Central memory CD8-positive, alpha-beta T cell (primary cell): ENCODE results near the gene TNFAIP6.

Source experiments
- ATAC-seq: fragments of 150-1000 bp; cut with Tn5 transposase; replicated peaks from 2 replicates; pipeline ENCODE4 v1.10.0; 2022; ENCODE audit warnings: mild to moderate bottlenecking, moderate FRiP score, moderate number of reproducible peaks; ENCODE audit not compliant: poor library complexity, severe bottlenecking; ENCODE audit errors: extremely low read depth
- DNase-seq, 2 donors: peaks; one replicate each; pipeline ENCODE4 v3.0.0; 2021; ENCODE audit warnings: low spot score in 2 of 2
- H3K27ac Mint-ChIP-seq: one replicate; pipeline ENCODE4 v1.8.0; 2022; ENCODE audit warnings: low read depth, mild to moderate bottlenecking, moderate library complexity, mixed read lengths
- H3K27me3 Mint-ChIP-seq: one replicate; pipeline ENCODE4 v1.8.0; 2022; ENCODE audit warnings: mixed read lengths
- H3K36me3 Mint-ChIP-seq: one replicate; pipeline ENCODE4 v1.8.0; 2022; ENCODE audit warnings: mild to moderate bottlenecking, moderate library complexity, mixed read lengths; ENCODE audit not compliant: insufficient read depth
- H3K4me1 Mint-ChIP-seq: one replicate; pipeline ENCODE4 v1.8.0; 2022; ENCODE audit warnings: mixed read lengths
- H3K4me3 Mint-ChIP-seq: one replicate; pipeline ENCODE4 v1.8.0; 2022; ENCODE audit warnings: mild to moderate bottlenecking, moderate library complexity, mixed read lengths
- H3K9me3 Mint-ChIP-seq: one replicate; pipeline ENCODE4 v1.8.0; 2022; ENCODE audit warnings: mixed read lengths

The TNFAIP6 gene

GRCh38 chr2:151374436-151374835, 17.0 kb downstream of the TNFAIP6 start:
- no peak overlapping the region for H3K4me3 Mint-ChIP-seq
- no peaks in the 10 kb centered on the region for H3K27me3 Mint-ChIP-seq
- H3K36me3 Mint-ChIP-seq = no peaks in the 10 kb centered on the region
- no peak for DNase-seq
- H3K27ac Mint-ChIP-seq = no peak overlapping the region
- no peak for ATAC-seq
- H3K9me3 Mint-ChIP-seq = no peaks in the 10 kb centered on the region
- no peaks in the 10 kb centered on the region for H3K4me1 Mint-ChIP-seq

- no peaks in the 10 kb centered on the region for H3K4me1 Mint-ChIP-seq
- no peak overlapping the region for H3K27ac Mint-ChIP-seq
- no peaks in the 10 kb centered on the region for H3K27me3 Mint-ChIP-seq
- no peaks in the 10 kb centered on the region for H3K9me3 Mint-ChIP-seq
- no peak for DNase-seq
- no peaks in the 10 kb centered on the region for H3K36me3 Mint-ChIP-seq
- ATAC-seq = no peak
- H3K4me3 Mint-ChIP-seq = no peak overlapping the region
Observed at GRCh38 chr2:151379169-151379568, 21.8 kb downstream of the TNFAIP6 start.

GRCh38 chr2:151380580-151381235, 23.3 kb downstream of the TNFAIP6 start:
- DNase-seq (no peak), ATAC-seq (no peak)
- H3K4me3 Mint-ChIP-seq = no peak overlapping the region
- H3K27me3 Mint-ChIP-seq = no peaks in the 10 kb centered on the region
- H3K27ac Mint-ChIP-seq = no peak overlapping the region
- H3K4me1 Mint-ChIP-seq = no peaks in the 10 kb centered on the region
- no peaks in the 10 kb centered on the region for H3K36me3 Mint-ChIP-seq
- no peaks in the 10 kb centered on the region for H3K9me3 Mint-ChIP-seq

DNA sequence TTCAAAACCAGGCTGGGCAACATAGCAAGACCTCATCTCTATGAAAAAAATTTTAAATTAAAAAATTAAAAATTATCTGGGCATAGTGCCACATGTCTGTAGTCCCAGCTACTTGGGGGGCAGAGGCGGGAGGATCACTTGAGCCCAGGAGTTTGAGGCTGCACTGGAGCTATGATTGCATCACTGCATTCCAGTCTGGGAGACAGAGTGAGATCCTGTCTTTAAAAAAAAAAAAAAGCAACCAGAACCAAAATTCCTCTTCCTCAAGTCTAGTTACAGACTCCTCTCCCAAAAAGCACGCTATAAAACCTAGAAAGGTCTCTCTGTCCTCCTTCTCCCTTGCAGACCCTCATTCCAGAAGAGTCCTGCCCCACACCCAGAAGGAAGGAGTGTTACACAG, 23.9 kb downstream of the TNFAIP6 start:
- Mint-ChIP-seq H3K4me3 (no peak overlapping the region), H3K4me1 (no peaks in the 10 kb centered on the region), H3K27ac (no peak overlapping the region), H3K36me3 (no peaks in the 10 kb centered on the region), H3K27me3 (no peaks in the 10 kb centered on the region), H3K9me3 (no peaks in the 10 kb centered on the region)
- ATAC-seq (no peak), DNase-seq (no peak)

DNA sequence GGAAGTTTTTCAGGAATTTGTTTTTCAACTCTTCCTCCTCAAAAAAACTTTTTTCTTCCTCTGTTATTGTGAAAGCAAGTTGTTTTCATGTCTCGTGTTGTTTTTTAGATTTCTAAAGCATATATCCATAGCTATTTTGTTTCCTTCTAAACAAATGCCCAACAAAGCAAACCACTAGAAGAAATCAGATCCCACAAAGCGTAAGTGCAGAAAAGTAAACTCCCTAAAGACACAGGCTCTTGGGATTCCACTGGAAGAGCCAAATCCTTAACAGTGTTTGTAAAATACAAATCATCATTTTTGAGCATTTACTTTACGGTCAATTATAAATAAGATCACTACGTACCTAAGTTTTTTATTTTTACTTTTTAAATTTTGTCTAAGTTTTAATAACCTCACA, 30.6 kb downstream of the TNFAIP6 start:
- Mint-ChIP-seq H3K4me1 (no peaks in the 10 kb centered on the region), H3K36me3 (no peaks in the 10 kb centered on the region), H3K4me3 (no peak overlapping the region), H3K27me3 (peaks cover 27% of the 10 kb centered on the region), H3K27ac (no peak overlapping the region), H3K9me3 (no peaks in the 10 kb centered on the region)
- ATAC-seq (no peak), DNase-seq (no peak)

GRCh38 chr2:151391436-151391835, 34.0 kb downstream of the TNFAIP6 start:
- Mint-ChIP-seq H3K27ac (no peak overlapping the region), H3K4me1 (no peaks in the 10 kb centered on the region), H3K9me3 (no peaks in the 10 kb centered on the region), H3K27me3 (peaks cover 27% of the 10 kb centered on the region), H3K4me3 (no peak overlapping the region), H3K36me3 (no peaks in the 10 kb centered on the region)
- ATAC-seq (no peak), DNase-seq (no peak)

- DNase-seq = no peak
- Mint-ChIP-seq H3K36me3 (no peaks in the 10 kb centered on the region), H3K27ac (no peak overlapping the region), H3K27me3 (peaks cover 27% of the 10 kb centered on the region), H3K4me1 (no peaks in the 10 kb centered on the region), H3K9me3 (no peaks in the 10 kb centered on the region), H3K4me3 (no peak overlapping the region)
- no peak for ATAC-seq
Observed at GRCh38 chr2:151394509-151394908, 37.1 kb downstream of the TNFAIP6 start.

- ATAC-seq = no peak
- Mint-ChIP-seq H3K9me3 (no peaks in the 10 kb centered on the region), H3K4me1 (no peaks in the 10 kb centered on the region), H3K27ac (no peak overlapping the region), H3K4me3 (no peak overlapping the region), H3K27me3 (peaks cover 21% of the 10 kb centered on the region), H3K36me3 (no peaks in the 10 kb centered on the region)
- no peak for DNase-seq
Observed at GRCh38 chr2:151395509-151396374, 38.4 kb downstream of the TNFAIP6 start.

GRCh38 chr2:151399981-151400380, 42.6 kb downstream of the TNFAIP6 start:
- Mint-ChIP-seq H3K4me3 (no peak overlapping the region), H3K9me3 (no peaks in the 10 kb centered on the region), H3K27me3 (no peaks in the 10 kb centered on the region), H3K36me3 (no peaks in the 10 kb centered on the region), H3K4me1 (no peaks in the 10 kb centered on the region), H3K27ac (no peak overlapping the region)
- ATAC-seq (no peak), DNase-seq (no peak)

DNA sequence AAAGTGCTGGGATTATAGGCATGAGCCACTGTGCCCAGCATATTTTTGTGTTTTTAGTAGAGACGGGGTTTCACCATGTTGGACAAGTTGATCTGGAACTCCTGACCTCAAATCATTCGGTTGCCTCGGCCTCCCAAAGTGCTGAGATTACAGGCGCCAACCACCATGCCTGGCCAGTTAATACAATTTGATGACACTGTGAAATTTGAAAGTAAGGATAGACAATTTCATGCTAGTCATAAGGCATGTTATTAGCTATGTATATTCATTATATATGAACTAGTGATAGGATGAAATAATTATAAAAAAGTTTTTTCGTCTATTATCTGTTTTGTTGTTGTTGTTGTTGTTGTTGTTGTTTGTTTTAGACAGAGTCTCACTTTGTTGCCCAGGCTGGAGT, 43.8 kb downstream of the TNFAIP6 start:
- H3K4me3 Mint-ChIP-seq = no peak overlapping the region
- no peaks in the 10 kb centered on the region for H3K4me1 Mint-ChIP-seq
- no peaks in the 10 kb centered on the region for H3K9me3 Mint-ChIP-seq
- DNase-seq (no peak), ATAC-seq (no peak)
- peaks cover 5% of the 10 kb centered on the region for H3K27me3 Mint-ChIP-seq
- no peak overlapping the region for H3K27ac Mint-ChIP-seq
- no peaks in the 10 kb centered on the region for H3K36me3 Mint-ChIP-seq

DNA sequence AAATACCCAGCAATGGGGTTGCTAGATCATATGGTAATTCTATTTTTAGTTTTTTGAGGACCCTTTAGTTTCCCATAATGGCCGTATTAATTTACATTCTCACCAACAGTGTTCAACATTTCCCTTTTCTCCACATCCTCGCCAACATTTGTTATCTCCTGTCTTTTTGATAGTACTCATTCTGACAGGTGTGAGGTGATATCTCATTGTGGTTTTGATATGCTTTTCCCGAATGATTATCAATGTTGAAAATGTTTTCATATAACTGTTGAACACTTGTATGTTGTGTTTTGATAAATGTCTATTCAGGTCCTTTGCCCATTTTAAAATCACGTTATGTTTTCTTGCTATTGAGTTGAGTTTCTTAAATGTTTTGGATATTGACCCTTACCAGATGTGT, 46.5 kb downstream of the TNFAIP6 start:
- no peaks in the 10 kb centered on the region for H3K9me3 Mint-ChIP-seq
- no peak overlapping the region for H3K27ac Mint-ChIP-seq
- peaks cover 11% of the 10 kb centered on the region for H3K27me3 Mint-ChIP-seq
- H3K4me1 Mint-ChIP-seq = no peaks in the 10 kb centered on the region
- ATAC-seq (no peak), DNase-seq (no peak)
- peaks cover 4% of the 10 kb centered on the region for H3K36me3 Mint-ChIP-seq
- H3K4me3 Mint-ChIP-seq = no peak overlapping the region

DNA sequence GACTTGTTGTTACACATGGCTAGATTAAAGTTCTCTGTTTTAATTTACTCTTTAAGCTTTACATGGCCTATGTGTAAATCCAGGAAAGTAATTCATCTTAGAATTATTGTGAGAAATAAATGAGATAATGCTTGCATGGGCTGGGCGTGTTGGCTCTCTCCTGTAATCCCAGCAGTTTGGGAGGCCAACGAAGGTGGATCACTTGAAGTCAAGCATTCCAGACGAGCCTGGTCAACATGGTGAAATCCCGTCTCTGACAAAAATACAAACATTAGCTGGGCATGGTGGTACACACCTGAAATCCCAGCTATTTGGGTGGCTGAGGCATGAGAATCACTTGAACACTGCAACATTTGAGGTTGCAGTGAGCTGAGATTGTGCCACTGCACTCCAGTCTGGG, 48.0 kb downstream of the TNFAIP6 start:
- Mint-ChIP-seq H3K4me3 (no peak overlapping the region), H3K27me3 (peaks cover 11% of the 10 kb centered on the region), H3K4me1 (peaks cover 9% of the 10 kb centered on the region), H3K9me3 (no peaks in the 10 kb centered on the region), H3K36me3 (peaks cover 13% of the 10 kb centered on the region), H3K27ac (no peak overlapping the region)
- ATAC-seq = no peak
- no peak for DNase-seq

GRCh38 chr2:151407281-151407680, 49.9 kb downstream of the TNFAIP6 start:
- Mint-ChIP-seq H3K36me3 (peaks cover 19% of the 10 kb centered on the region), H3K9me3 (no peaks in the 10 kb centered on the region), H3K4me1 (peaks cover 19% of the 10 kb centered on the region), H3K4me3 (no peak overlapping the region), H3K27me3 (peaks cover 11% of the 10 kb centered on the region), H3K27ac (no peak overlapping the region)
- DNase-seq (no peak), ATAC-seq (no peak)
